HepG2 (cell line): ENCODE measurements around the gene ZNF527. TPM values are rescaled to one million over a fixed set of nuclear protein-coding genes. Genes with fewer than 3 reads are reported as not detected.

Experiments
- AHR ChIP-seq: IDR thresholded peaks from 2 replicates; pipeline ENCODE4 v1.6.1; 2018; ENCODE audit warnings: missing genetic modification reagents, missing compliant biosample characterization
- ATF5 ChIP-seq: sonication (generic); formaldehyde crosslinking; IDR thresholded peaks from 2 replicates; pipeline ENCODE4 v1.4.0; 2020; ENCODE audit warnings: mild to moderate bottlenecking, low read depth, missing genetic modification reagents
- ATF7 ChIP-seq, 2 experiments: fragments of 450-650 bp in 1 of 2; sonication (generic) in 1 of 2; formaldehyde crosslinking in 1 of 2; IDR thresholded peaks; 2 replicates each; pipeline versions ENCODE4 v1.4.0 to v1.6.1; 2016 to 2020; ENCODE audit warnings: antibody characterized with exemption in 1 of 2, mild to moderate bottlenecking in 1 of 2, missing genetic modification reagents in 1 of 2
- ATM ChIP-seq: fragments of 450-650 bp; IDR thresholded peaks from 2 replicates; pipeline ENCODE4 v1.7.1; 2017; ENCODE audit warnings: mild to moderate bottlenecking, borderline replicate concordance
- CCDC6 ChIP-seq: sonication (generic); formaldehyde crosslinking; IDR thresholded peaks from 2 replicates; pipeline ENCODE4 v1.8.1; 2022; ENCODE audit warnings: mild to moderate bottlenecking, missing genetic modification reagents, moderate library complexity
- HOXA3 ChIP-seq: sonication (generic); formaldehyde crosslinking; IDR thresholded peaks from 2 replicates; pipeline ENCODE4 v1.5.0; 2020; ENCODE audit warnings: missing genetic modification reagents
- HOXA5 ChIP-seq: sonication (generic); formaldehyde crosslinking; IDR thresholded peaks from 2 replicates; pipeline ENCODE4 v1.4.0; 2020; ENCODE audit warnings: missing genetic modification reagents
- JARID2 ChIP-seq: sonication (generic); formaldehyde crosslinking; IDR thresholded peaks from 2 replicates; pipeline ENCODE4 v1.8.1; 2023; ENCODE audit warnings: missing genetic modification reagents, inconsistent platforms; ENCODE audit not compliant: insufficient replicate concordance
- MEF2D ChIP-seq: sonication (generic); formaldehyde crosslinking; IDR thresholded peaks from 2 replicates; pipeline ENCODE4 v1.5.1; 2020; ENCODE audit warnings: mild to moderate bottlenecking, missing genetic modification reagents
- MYNN ChIP-seq: sonication (generic); formaldehyde crosslinking; IDR thresholded peaks from 2 replicates; pipeline ENCODE4 v1.4.0; 2020; ENCODE audit warnings: mild to moderate bottlenecking, low read depth, missing genetic modification reagents
- NR1H2 ChIP-seq: sonication (generic); formaldehyde crosslinking; IDR thresholded peaks from 2 replicates; pipeline ENCODE4 v1.8.1; 2022; ENCODE audit warnings: low read depth, missing genetic modification reagents, borderline replicate concordance
- NR2F6 ChIP-seq, 2 experiments: IDR thresholded peaks; 2 replicates each; pipeline ENCODE4 v1.6.1; 2016; ENCODE audit warnings: antibody characterized with exemption in 1 of 2, mild to moderate bottlenecking in 1 of 2
- PCBP1 ChIP-seq: fragments of 200-400 bp; formaldehyde crosslinking; IDR thresholded peaks from 2 replicates; pipeline ENCODE4 v1.6.1; 2017; ENCODE audit warnings: mild to moderate bottlenecking, low read depth, low read length, borderline replicate concordance
- PHF21A ChIP-seq: sonication (generic); formaldehyde crosslinking; IDR thresholded peaks from 2 replicates; pipeline ENCODE4 v1.5.0; 2020; ENCODE audit warnings: mild to moderate bottlenecking, missing genetic modification reagents
- REST ChIP-seq, 2 experiments: IDR thresholded peaks; 2 replicates each; pipeline ENCODE4 v1.6.1; 2011 to 2012; ENCODE audit warnings: low read length in 2 of 2, borderline replicate concordance in 1 of 2, low read depth in 1 of 2, mild to moderate bottlenecking in 1 of 2, moderate library complexity in 1 of 2
- SOX6 ChIP-seq, 2 experiments: fragments of 450-650 bp in 1 of 2; sonication (generic) in 1 of 2; formaldehyde crosslinking in 1 of 2; IDR thresholded peaks; 2 replicates each; pipeline versions ENCODE4 v1.4.0 to v1.6.1; 2017 to 2020; ENCODE audit warnings: antibody characterized with exemption in 1 of 2, mild to moderate bottlenecking in 1 of 2, missing genetic modification reagents in 1 of 2
- SRY ChIP-seq: sonication (generic); formaldehyde crosslinking; IDR thresholded peaks from 2 replicates; pipeline ENCODE4 v1.8.0; 2022; ENCODE audit warnings: mild to moderate bottlenecking, missing genetic modification reagents
- TCF7 ChIP-seq: sonication (generic); IDR thresholded peaks from 2 replicates; pipeline ENCODE4 v1.6.1; 2016; ENCODE audit warnings: antibody characterized with exemption, low read depth
- ZIK1 ChIP-seq: sonication (generic); formaldehyde crosslinking; IDR thresholded peaks from 2 replicates; pipeline ENCODE4 v1.5.0; 2020; ENCODE audit warnings: mild to moderate bottlenecking, low read depth, missing genetic modification reagents, borderline replicate concordance
- ZNF543 ChIP-seq: sonication (generic); formaldehyde crosslinking; IDR thresholded peaks from 2 replicates; pipeline ENCODE4 v1.4.0; 2020; ENCODE audit warnings: mild to moderate bottlenecking, missing genetic modification reagents
- ZNF572 ChIP-seq: sonication (generic); formaldehyde crosslinking; IDR thresholded peaks from 2 replicates; pipeline ENCODE4 v1.5.1; 2020; ENCODE audit warnings: mild to moderate bottlenecking, missing genetic modification reagents
- ZNF660 ChIP-seq: sonication (generic); formaldehyde crosslinking; IDR thresholded peaks from 2 replicates; pipeline ENCODE4 v1.5.1; 2020; ENCODE audit warnings: mild to moderate bottlenecking, low read depth, missing genetic modification reagents, borderline replicate concordance
- ZNF709 ChIP-seq: sonication (generic); formaldehyde crosslinking; IDR thresholded peaks from 2 replicates; pipeline ENCODE4 v1.5.0; 2020; ENCODE audit warnings: mild to moderate bottlenecking, missing genetic modification reagents
- ZNF773 ChIP-seq: sonication (generic); formaldehyde crosslinking; IDR thresholded peaks from 2 replicates; pipeline ENCODE4 v1.4.0; 2020; ENCODE audit warnings: missing genetic modification reagents, borderline replicate concordance
- ZSCAN31 ChIP-seq: sonication (generic); formaldehyde crosslinking; IDR thresholded peaks from 2 replicates; pipeline ENCODE4 v1.5.0; 2020; ENCODE audit warnings: low read depth, mild to moderate bottlenecking, missing genetic modification reagents
- polyA plus RNA-seq, 8 experiments: library from polyadenylated mRNA; depleted of rRNA in 3 of 8; stranded (reverse) in 7 of 8; unstranded in 1 of 8; fragments of >200 nt; fragmentation: Illumina TruSeq in 4 of 8; extraction: Trizol in 4 of 8; gene quantifications; 2 replicates each; pipeline versions ENCODE4 v1.2.1 to v1.2.3, GENCODE V29; 2011 to 2016; ENCODE audit warnings: low read depth in 4 of 8, missing spikeins in 1 of 8, mixed read lengths in 1 of 8; ENCODE audit not compliant: insufficient read depth in 1 of 8
- total RNA-seq, 5 experiments: library from RNA; depleted of rRNA; stranded (reverse); fragments of >200 nt; fragmentation: Illumina TruSeq; extraction: Trizol; gene quantifications; 2 replicates each; pipeline ENCODE4 v1.2.3, GENCODE V29; 2016; ENCODE audit warnings: low read depth in 1 of 5

ZNF527 gene
- total and polyA plus RNA-seq, 2 of the 13 experiments (the other 11 are each of a cell fraction or from before 2014, with no cell fraction given), result 1.0 to 3.5 TPM

- TF ChIP-seq ZIK1 (CRISPR knock-in tag), result 0 out of 2 replicates have a peak, but pooled peaks have one; percentile 27
- peak; percentile 77 for TF ChIP-seq JARID2 (CRISPR knock-in tag)
- 0 out of 2 replicates have a peak, but pooled peaks have one; percentile 7 for TF ChIP-seq TCF7
- TF ChIP-seq REST (IDR thresholded peaks at IDR 0.05; ENCODE audit: borderline replicate concordance in 1 of 2, low read depth in 1 of 2, low read length in 2 of 2), result no peak
- no peak for TF ChIP-seq ATM
- TF ChIP-seq MYNN (CRISPR knock-in tag), result no peak
- TF ChIP-seq ATF5 (CRISPR knock-in tag), result no peak
- 0 out of 2 replicates have a peak, but pooled peaks have one; percentile 76 for TF ChIP-seq ZSCAN31 (CRISPR knock-in tag)
- 0 out of 2 replicates have a peak, but pooled peaks have one; percentile 36 for TF ChIP-seq ZNF773 (CRISPR knock-in tag)
- TF ChIP-seq ZNF543 (CRISPR knock-in tag), result no peak
- TF ChIP-seq CCDC6, result no peak; the same call in 1 of the 2 replicates
- TF ChIP-seq SRY, result no peak
- TF ChIP-seq PHF21A, result peak; percentile 69
- TF ChIP-seq MEF2D (CRISPR knock-in tag), result 0 out of 2 replicates have a peak, but pooled peaks have one; percentile 36
- TF ChIP-seq HOXA3 (CRISPR knock-in tag), result peak; percentile 92
- 0 out of 2 replicates have a peak, but pooled peaks have one; percentile 36 for TF ChIP-seq ZNF572 (CRISPR knock-in tag)
- TF ChIP-seq SOX6 (IDR thresholded peaks at IDR 0.05), result no peak
- peak; percentile 42; the same call in 1 of the 2 replicates for TF ChIP-seq SOX6 (CRISPR knock-in tag; IDR thresholded peaks at IDR 0.05)
- TF ChIP-seq PCBP1, result 0 out of 2 replicates have a peak, but pooled peaks have one; percentile 61
- TF ChIP-seq HOXA5, result 0 out of 2 replicates have a peak, but pooled peaks have one; percentile 68
- no peak; the same call in 1 of the 2 replicates for TF ChIP-seq AHR (CRISPR knock-in tag)
- TF ChIP-seq ZNF709, result no peak; the same call in 1 of the 2 replicates
- no peak for TF ChIP-seq ZNF660
- no peak for TF ChIP-seq NR2F6 (IDR thresholded peaks at IDR 0.05)
- TF ChIP-seq NR2F6 (CRISPR knock-in tag; IDR thresholded peaks at IDR 0.05), result peak; percentile 55; the same call in 1 of the 2 replicates
- TF ChIP-seq ATF7 (IDR thresholded peaks at IDR 0.05), result no peak
- peak; percentile 82 for TF ChIP-seq ATF7 (CRISPR knock-in tag; IDR thresholded peaks at IDR 0.05)
- no peak for TF ChIP-seq NR1H2
These were observed at the start of gene ZNF527 (continued) for GRCh38 chr19:37370880-37371661.
